ENCODE results near the gene SLC12A3. TPM values are rescaled to one million over a fixed set of nuclear protein-coding genes. Genes with fewer than 3 reads are reported as not detected.
"Not testable (repeated sequence)": the region's sequence is repeated elsewhere in the genome, so short reads cannot be mapped to it uniquely, and the experiment has no call there.

SLC12A3 gene
- total RNA-seq, 2 donors from 2014 or later: not detected

GRCh38 chr16:56878282-56878854 is 13.4 kb downstream of the SLC12A3 start:
- ATAC-seq: no peak
- DNase-seq (ENCODE audit: low spot score in 2 of 2): no peak
- Mint-ChIP-seq H3K9me3 (no peaks in the 10 kb centered on the region), H3K27ac (no peak overlapping the region), H3K36me3 (no peaks in the 10 kb centered on the region)

- DNase-seq (ENCODE audit: low spot score in 2 of 2): no peak
- H3K27ac Mint-ChIP-seq: no peak overlapping the region
Measured at GRCh38 chr16:56879276-56879675, 14.3 kb downstream of the SLC12A3 start.

GRCh38 chr16:56880176-56880575 is 15.2 kb downstream of the SLC12A3 start:
- H3K9me3 Mint-ChIP-seq: no peaks in the 10 kb centered on the region
- H3K36me3 Mint-ChIP-seq: no peaks in the 10 kb centered on the region
- ATAC-seq: no peak
- DNase-seq (ENCODE audit: low spot score in 2 of 2): no peak
- no peak overlapping the region for H3K27ac Mint-ChIP-seq

More at GRCh38 chr16:56879276-56879675, 14.3 kb downstream of the SLC12A3 start:
- H3K36me3 Mint-ChIP-seq: no peaks in the 10 kb centered on the region
- no peak for ATAC-seq
- no peaks in the 10 kb centered on the region for H3K9me3 Mint-ChIP-seq

- H3K9me3 Mint-ChIP-seq: no peaks in the 10 kb centered on the region
- DNase-seq (ENCODE audit: low spot score in 2 of 2) (no peak), ATAC-seq (no peak)
- peak overlapping the region in 1 of 2 donors; percentile 7 for H3K27ac Mint-ChIP-seq
- H3K36me3 Mint-ChIP-seq: no peaks in the 10 kb centered on the region
Measured at GRCh38 chr16:56880685-56881084, 15.7 kb downstream of the SLC12A3 start.

GRCh38 chr16:56882077-56882800 is 17.2 kb downstream of the SLC12A3 start:
- Mint-ChIP-seq H3K36me3 (no peaks in the 10 kb centered on the region), H3K9me3 (no peaks in the 10 kb centered on the region), H3K27ac (no peak overlapping the region)
- no peak for DNase-seq (ENCODE audit: low spot score in 2 of 2)
- ATAC-seq: no peak

GRCh38 chr16:56883586-56883985 is 18.6 kb downstream of the SLC12A3 start:
- no peak for ATAC-seq

GRCh38 chr16:56884026-56884582 is 19.1 kb downstream of the SLC12A3 start:
- Mint-ChIP-seq H3K36me3 (no peaks in the 10 kb centered on the region), H3K27ac (no peak overlapping the region), H3K9me3 (no peaks in the 10 kb centered on the region)
- ATAC-seq: no peak
- no peak for DNase-seq (ENCODE audit: low spot score in 2 of 2)

More at GRCh38 chr16:56883586-56883985, 18.6 kb downstream of the SLC12A3 start:
- DNase-seq (ENCODE audit: low spot score in 2 of 2): no peak
- Mint-ChIP-seq H3K27ac (no peak overlapping the region), H3K9me3 (no peaks in the 10 kb centered on the region), H3K36me3 (no peaks in the 10 kb centered on the region)

- not testable (repeated sequence) for DNase-seq (ENCODE audit: low spot score in 2 of 2); H3K36me3 Mint-ChIP-seq; ATAC-seq; H3K9me3 Mint-ChIP-seq
- H3K27ac Mint-ChIP-seq: peak overlapping the region in 1 of 2 donors; percentile 93
Measured at GRCh38 chr16:56884929-56885328, 19.9 kb downstream of the SLC12A3 start.

GRCh38 chr16:56885446-56886162 is 20.6 kb downstream of the SLC12A3 start:
- Mint-ChIP-seq H3K36me3 (no peaks in the 10 kb centered on the region), H3K27ac (peak overlapping the region in 1 of 2 donors; percentile 93), H3K9me3 (no peaks in the 10 kb centered on the region)
- no peak for DNase-seq (ENCODE audit: low spot score in 2 of 2)
- ATAC-seq: no peak

GRCh38 chr16:56886296-56886695 is 21.3 kb downstream of the SLC12A3 start:
- Mint-ChIP-seq H3K27ac (no peak overlapping the region), H3K9me3 (no peaks in the 10 kb centered on the region), H3K36me3 (no peaks in the 10 kb centered on the region)
- ATAC-seq (no peak), DNase-seq (ENCODE audit: low spot score in 2 of 2) (no peak)

- Mint-ChIP-seq H3K27ac (no peak overlapping the region), H3K36me3 (no peaks in the 10 kb centered on the region), H3K9me3 (no peaks in the 10 kb centered on the region)
- DNase-seq (ENCODE audit: low spot score in 2 of 2) (no peak), ATAC-seq (no peak)
Measured at GRCh38 chr16:56886826-56887225, 21.8 kb downstream of the SLC12A3 start.

GRCh38 chr16:56888806-56889205 is 23.8 kb downstream of the SLC12A3 start:
- Mint-ChIP-seq H3K36me3 (no peaks in the 10 kb centered on the region), H3K9me3 (no peaks in the 10 kb centered on the region), H3K27ac (no peak overlapping the region)
- DNase-seq (ENCODE audit: low spot score in 2 of 2) (no peak), ATAC-seq (no peak)

- H3K36me3 Mint-ChIP-seq: no peaks in the 10 kb centered on the region
- H3K27ac Mint-ChIP-seq: no peak overlapping the region
- H3K9me3 Mint-ChIP-seq: no peaks in the 10 kb centered on the region
- no peak for DNase-seq (ENCODE audit: low spot score in 2 of 2)
- no peak for ATAC-seq
Measured at GRCh38 chr16:56889206-56889605, 24.2 kb downstream of the SLC12A3 start.

GRCh38 chr16:56891685-56892084 is 26.7 kb downstream of the SLC12A3 start:
- no peak for ATAC-seq
- Mint-ChIP-seq H3K36me3 (no peaks in the 10 kb centered on the region), H3K9me3 (no peaks in the 10 kb centered on the region), H3K27ac (no peak overlapping the region)
- DNase-seq (ENCODE audit: low spot score in 2 of 2): no peak

- no peak overlapping the region for H3K27ac Mint-ChIP-seq
- H3K36me3 Mint-ChIP-seq: no peaks in the 10 kb centered on the region
- DNase-seq (ENCODE audit: low spot score in 2 of 2) (no peak), ATAC-seq (no peak)
- H3K9me3 Mint-ChIP-seq: no peaks in the 10 kb centered on the region
Measured at GRCh38 chr16:56892705-56893104, 27.7 kb downstream of the SLC12A3 start.

GRCh38 chr16:56894331-56894917 is 29.4 kb downstream of the SLC12A3 start:
- DNase-seq (ENCODE audit: low spot score in 2 of 2) (no peak), ATAC-seq (no peak)
- Mint-ChIP-seq H3K36me3 (no peaks in the 10 kb centered on the region), H3K9me3 (no peaks in the 10 kb centered on the region), H3K27ac (no peak overlapping the region)

GRCh38 chr16:56895813-56896212 is 30.8 kb downstream of the SLC12A3 start:
- no peaks in the 10 kb centered on the region for H3K36me3 Mint-ChIP-seq
- DNase-seq (ENCODE audit: low spot score in 2 of 2) (no peak), ATAC-seq (no peak)
- no peak overlapping the region for H3K27ac Mint-ChIP-seq
- H3K9me3 Mint-ChIP-seq: no peaks in the 10 kb centered on the region

Data from activated naive CD4-positive, alpha-beta T cell treated with anti-CD3 and anti-CD28 coated beads, Interleukin-2, amount 50 U/mL, for 72 hours (primary cell).